Neuron (in vitro differentiated cells): ENCODE measurements around the gene LUC7L2.
"Not testable (repeated sequence)": the region's sequence is repeated elsewhere in the genome, so short reads cannot be mapped to it uniquely, and the experiment has no call there.

Source experiments
- H2AFZ ChIP-seq: one replicate; pipeline ENCODE4 v1.6.1; 2013; ENCODE audit warnings: low read depth, mild to moderate bottlenecking, inconsistent platforms, low read length, moderate library complexity
- H3K27me3 ChIP-seq: one replicate; pipeline ENCODE4 v1.6.1; 2013; ENCODE audit warnings: low read length; ENCODE audit not compliant: insufficient read depth
- H3K36me3 ChIP-seq: one replicate; pipeline ENCODE4 v1.6.1; 2013; ENCODE audit warnings: low read length; ENCODE audit not compliant: insufficient read depth
- H3K4me1 ChIP-seq: one replicate; pipeline ENCODE4 v1.6.1; 2013; ENCODE audit warnings: low read length; ENCODE audit not compliant: insufficient read depth
- H3K4me3 ChIP-seq: 2 replicates; pipeline ENCODE4 v1.5.1; 2013; ENCODE audit warnings: mild to moderate bottlenecking, low read length, moderate library complexity
- H3K9me3 ChIP-seq: one replicate; pipeline ENCODE4 v1.6.1; 2013; ENCODE audit warnings: low read length

LUC7L2 gene

GRCh38 chr7:139359366-139360209 is at the start of gene LUC7L2:
Gene LUC7L2, plus strand, starts transcription at chr7:139359894. Its CDS starts 368 bp downstream, at chr7:139360262.
- H3K27me3 ChIP-seq = no peaks in the 10 kb centered on the region
- H3K9me3 ChIP-seq = no peaks in the 10 kb centered on the region
- H3K36me3 ChIP-seq = peaks cover 13% of the 10 kb centered on the region
- peak within 1 kb of the TSS; percentile 97 for H3K4me3 ChIP-seq
- H3K4me1 ChIP-seq = peaks cover 25% of the 10 kb centered on the region
- peak within 1 kb of the TSS; percentile 32 for H2AFZ ChIP-seq

- Histone ChIP-seq H3K4me1 (no peaks in the 10 kb centered on the region), H3K9me3 (no peaks in the 10 kb centered on the region), H3K36me3 (no peaks in the 10 kb centered on the region)
These were observed 41.7 kb upstream of the LUC7L2 start for GRCh38 chr7:139317939-139318505.

GRCh38 chr7:139321071-139321745 is 38.5 kb upstream of the LUC7L2 start:
- Histone ChIP-seq H3K4me3 (no peak overlapping the region), H3K27me3 (no peaks in the 10 kb centered on the region), H2AFZ (no peak overlapping the region), H3K36me3 (no peaks in the 10 kb centered on the region), H3K9me3 (no peaks in the 10 kb centered on the region), H3K4me1 (no peaks in the 10 kb centered on the region)

More at GRCh38 chr7:139317939-139318505, 41.7 kb upstream of the LUC7L2 start:
- Histone ChIP-seq H3K4me3 (no peak overlapping the region), H2AFZ (no peak overlapping the region), H3K27me3 (no peaks in the 10 kb centered on the region)

- not testable (repeated sequence) for H3K36me3 ChIP-seq, H3K27me3 ChIP-seq, H2AFZ ChIP-seq, H3K9me3 ChIP-seq, H3K4me3 ChIP-seq, H3K4me1 ChIP-seq
These were observed 35.0 kb upstream of the LUC7L2 start for GRCh38 chr7:139324709-139325108.

GRCh38 chr7:139328375-139328774 is 31.3 kb upstream of the LUC7L2 start:
- H3K27me3 ChIP-seq = no peaks in the 10 kb centered on the region
- no peaks in the 10 kb centered on the region for H3K4me1 ChIP-seq
- no peak overlapping the region for H3K4me3 ChIP-seq
- no peak overlapping the region for H2AFZ ChIP-seq
- H3K36me3 ChIP-seq = no peaks in the 10 kb centered on the region
- no peaks in the 10 kb centered on the region for H3K9me3 ChIP-seq

GRCh38 chr7:139329119-139329518 is 30.6 kb upstream of the LUC7L2 start:
- no peaks in the 10 kb centered on the region for H3K27me3 ChIP-seq
- no peaks in the 10 kb centered on the region for H3K4me1 ChIP-seq
- H3K4me3 ChIP-seq = no peak overlapping the region
- H3K9me3 ChIP-seq = no peaks in the 10 kb centered on the region
- H2AFZ ChIP-seq = no peak overlapping the region
- H3K36me3 ChIP-seq = no peaks in the 10 kb centered on the region

GRCh38 chr7:139330333-139331030 is 29.2 kb upstream of the LUC7L2 start:
- Histone ChIP-seq H2AFZ (no peak overlapping the region), H3K9me3 (no peaks in the 10 kb centered on the region), H3K4me1 (no peaks in the 10 kb centered on the region), H3K27me3 (no peaks in the 10 kb centered on the region), H3K4me3 (no peak overlapping the region), H3K36me3 (no peaks in the 10 kb centered on the region)

- no peaks in the 10 kb centered on the region for H3K27me3 ChIP-seq
These were observed 26.9 kb upstream of the LUC7L2 start for GRCh38 chr7:139332697-139333359.

GRCh38 chr7:139333443-139333842 is 26.3 kb upstream of the LUC7L2 start:
- H3K9me3 ChIP-seq, H3K4me1 ChIP-seq, H3K4me3 ChIP-seq, H3K27me3 ChIP-seq, H3K36me3 ChIP-seq, H2AFZ ChIP-seq: not testable (repeated sequence)

More at GRCh38 chr7:139332697-139333359, 26.9 kb upstream of the LUC7L2 start:
- Histone ChIP-seq H3K36me3 (no peaks in the 10 kb centered on the region), H3K9me3 (no peaks in the 10 kb centered on the region), H3K4me1 (no peaks in the 10 kb centered on the region), H3K4me3 (no peak overlapping the region), H2AFZ (no peak overlapping the region)

- no peaks in the 10 kb centered on the region for H3K27me3 ChIP-seq
- H3K4me1 ChIP-seq = no peaks in the 10 kb centered on the region
- H3K36me3 ChIP-seq = no peaks in the 10 kb centered on the region
- no peak overlapping the region for H3K4me3 ChIP-seq
- no peak overlapping the region for H2AFZ ChIP-seq
- H3K9me3 ChIP-seq = peaks cover 4% of the 10 kb centered on the region
These were observed 25.1 kb upstream of the LUC7L2 start for GRCh38 chr7:139334399-139335150.

GRCh38 chr7:139339025-139339424 is 20.7 kb upstream of the LUC7L2 start:
- peak overlapping the region; percentile 68 for H2AFZ ChIP-seq
- no peaks in the 10 kb centered on the region for H3K27me3 ChIP-seq
- peaks cover 4% of the 10 kb centered on the region for H3K9me3 ChIP-seq
- peak overlapping the region; percentile 90 for H3K4me3 ChIP-seq
- H3K36me3 ChIP-seq = peaks cover 5% of the 10 kb centered on the region
- H3K4me1 ChIP-seq = peaks cover 10% of the 10 kb centered on the region

- H3K4me3 ChIP-seq = peak overlapping the region; percentile 90
- H2AFZ ChIP-seq = peak overlapping the region; percentile 68
- H3K4me1 ChIP-seq = peaks cover 10% of the 10 kb centered on the region
- no peaks in the 10 kb centered on the region for H3K27me3 ChIP-seq
- peaks cover 4% of the 10 kb centered on the region for H3K9me3 ChIP-seq
- H3K36me3 ChIP-seq = peaks cover 8% of the 10 kb centered on the region
These were observed 20.0 kb upstream of the LUC7L2 start for GRCh38 chr7:139339698-139340036.
